ENCODE results near the gene MUC21.

- TF ChIP-seq POLR2A (IDR thresholded peaks at IDR 0.05; ENCODE audit: low read length) (no peak), GATA1 (IDR thresholded peaks at IDR 0.05; ENCODE audit: low read depth, low read length) (no peak)
Measured at GRCh38 chr6:30979141-30979540, 4.4 kb upstream of the MUC21 start.

Data from erythroblast (primary cell).